GM19455 (cell line): Measurements from ENCODE around the gene HACL1.
"Not testable (repeated sequence)": the region's sequence is repeated elsewhere in the genome, so short reads cannot be mapped to it uniquely, and the experiment has no call there.

Experiments
- ATAC-seq: cut with Tn5 transposase; IDR thresholded peaks from one replicate; pipeline ENCODE4 v1.9.1; 2021; ENCODE audit not compliant: unreplicated experiment

The HACL1 gene

DNA sequence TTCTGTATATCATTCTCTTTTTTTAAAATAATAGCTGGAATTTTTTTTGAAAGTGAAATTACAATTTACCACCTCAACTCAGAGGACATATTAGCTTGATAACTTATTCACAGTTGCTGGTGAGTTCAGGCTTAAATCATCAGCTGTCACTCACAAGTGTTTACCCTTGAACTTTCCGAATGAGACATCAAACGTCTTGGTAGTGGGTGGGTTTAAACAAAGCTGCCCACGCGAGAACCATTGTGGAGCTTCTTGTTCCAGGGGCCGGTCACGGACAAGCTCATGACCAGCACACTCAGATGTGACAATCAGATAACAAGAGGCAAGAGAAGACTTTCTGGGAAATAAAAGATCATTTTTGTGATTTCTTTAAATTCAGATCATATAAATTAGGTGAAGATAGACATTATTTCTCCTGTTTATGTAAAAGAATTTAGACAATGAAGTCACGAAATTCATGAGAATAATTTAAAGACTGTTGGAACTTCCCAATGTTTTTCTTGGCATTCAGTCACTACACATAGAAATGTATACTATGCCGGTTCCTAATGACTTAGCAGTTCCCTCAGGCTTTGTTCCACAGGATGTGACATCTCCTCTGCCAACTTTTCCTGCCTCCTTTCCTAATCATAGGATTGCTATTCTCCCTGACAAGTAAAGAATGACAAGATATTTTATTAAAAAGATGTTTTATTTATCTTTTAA, 29.4 kb upstream of the HACL1 start:
- ATAC-seq, result peak; percentile 31

DNA sequence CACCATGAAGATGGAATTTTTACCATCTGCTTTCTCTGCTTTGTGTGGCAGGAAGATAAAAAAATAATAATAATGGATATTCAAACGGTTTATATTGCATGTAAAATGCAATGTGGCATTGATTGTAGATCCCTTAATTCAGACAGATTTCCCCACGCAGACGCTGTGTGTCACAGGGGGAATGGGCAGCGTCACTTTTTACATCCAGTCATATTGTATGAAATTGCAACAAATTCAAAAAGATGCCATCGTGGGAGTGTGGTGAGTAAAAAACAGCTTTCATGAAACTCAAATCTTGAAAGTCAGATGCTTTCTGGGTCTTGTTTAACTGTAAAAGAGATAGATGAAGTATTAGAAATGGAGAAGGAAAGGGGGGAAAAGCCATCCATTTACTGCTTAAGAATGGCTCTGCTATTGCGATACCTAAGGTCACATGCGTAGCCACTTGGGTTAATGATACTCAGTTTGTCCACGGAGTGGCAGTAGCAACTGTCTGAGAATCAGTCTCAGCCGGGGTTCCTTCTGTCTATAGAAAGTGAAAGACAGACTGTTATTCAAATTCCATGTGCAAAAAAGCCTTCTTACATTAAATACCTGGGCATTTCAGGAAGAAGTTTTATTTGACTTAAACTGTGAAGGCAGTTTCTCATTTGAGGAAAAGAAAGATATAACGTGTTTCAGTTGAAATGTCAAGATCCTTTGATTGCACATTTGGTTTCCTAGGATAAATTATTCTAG, 28.7 kb upstream of the HACL1 start:
- peak; percentile 100 for ATAC-seq

- no peak for ATAC-seq
Measured at GRCh38 chr3:15628967-15629366, 27.6 kb upstream of the HACL1 start.

GRCh38 chr3:15623535-15624440, 22.4 kb upstream of the HACL1 start:
- ATAC-seq, result no peak

DNA sequence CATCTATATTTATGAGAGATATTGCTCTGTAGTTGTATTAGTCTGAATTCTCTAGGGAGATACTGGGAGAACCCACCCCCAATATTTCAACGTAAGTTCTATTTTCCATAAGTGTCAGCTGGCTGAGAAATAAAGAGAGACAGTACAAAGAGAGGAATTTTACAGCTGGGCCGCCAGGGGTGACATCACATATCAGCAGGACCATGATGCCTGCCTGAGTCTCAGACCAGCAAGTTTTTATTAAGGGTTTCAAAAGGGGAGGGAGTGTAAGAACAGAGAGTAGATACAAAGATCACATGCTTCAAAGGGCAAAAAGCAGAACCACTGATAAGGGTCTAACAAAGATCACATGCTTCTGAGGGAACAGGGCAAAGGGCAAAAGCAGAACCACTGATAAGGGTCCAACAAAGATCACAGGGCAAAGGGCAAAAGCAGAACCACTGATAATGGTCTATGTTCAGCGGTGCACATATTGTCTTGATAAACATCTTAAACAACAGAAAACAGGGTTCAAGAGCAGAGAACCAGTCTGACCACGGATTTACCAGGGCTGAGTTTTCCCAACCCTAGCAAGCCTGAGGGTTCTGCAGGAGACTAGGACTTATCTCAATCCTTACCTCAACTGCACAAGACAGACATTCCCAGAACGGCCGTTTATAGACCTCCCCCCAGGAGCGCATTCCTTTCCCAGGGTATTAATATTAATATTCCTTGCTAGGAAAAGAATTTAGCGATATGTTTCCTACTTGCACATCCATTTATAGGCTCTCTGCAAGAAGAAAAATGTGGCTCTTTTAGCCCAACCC, 18.5 kb upstream of the HACL1 start:
- not testable (repeated sequence) for ATAC-seq

DNA sequence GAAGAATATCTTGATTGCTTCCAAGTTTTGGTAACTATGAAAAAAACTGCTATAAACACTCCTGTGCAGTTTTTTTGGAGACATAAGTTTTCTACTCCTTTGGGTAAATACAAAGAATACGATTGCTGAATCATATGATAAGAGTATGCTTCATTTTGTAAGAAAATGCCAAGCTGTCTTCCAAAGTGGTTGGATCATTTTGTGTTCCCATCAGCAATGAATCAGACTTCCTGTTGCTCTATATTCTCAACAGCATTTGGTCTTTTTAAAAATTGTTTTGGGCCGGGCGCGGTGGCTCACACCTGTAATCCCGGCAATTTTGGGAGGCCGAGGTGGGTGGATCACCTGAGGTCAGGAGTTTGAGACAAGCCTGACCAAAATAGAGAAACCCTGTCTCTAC, 14.7 kb upstream of the HACL1 start:
- no peak for ATAC-seq

GRCh38 chr3:15614958-15615357, 13.6 kb upstream of the HACL1 start:
- ATAC-seq, result no peak

DNA sequence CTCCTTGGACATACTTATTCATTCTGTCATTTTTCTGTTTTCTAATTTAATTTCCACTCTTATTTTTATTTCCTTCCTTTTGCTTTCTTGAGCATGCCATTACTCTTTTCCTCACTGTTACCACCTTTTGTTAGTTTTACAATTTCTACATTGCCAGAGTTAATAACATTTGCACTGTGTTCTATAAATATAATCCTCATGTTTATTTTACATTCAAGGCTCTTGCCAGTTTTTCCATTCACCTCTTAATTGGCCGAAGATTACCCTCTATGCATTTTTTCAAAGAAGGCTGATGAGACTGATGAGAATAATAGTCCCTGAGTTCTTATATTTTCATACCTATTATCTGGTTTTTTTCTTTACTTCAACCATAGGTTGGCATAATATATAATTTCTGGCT, 10.6 kb upstream of the HACL1 start:
- no peak for ATAC-seq

GRCh38 chr3:15611018-15611417, 9.6 kb upstream of the HACL1 start:
- ATAC-seq, result no peak

DNA sequence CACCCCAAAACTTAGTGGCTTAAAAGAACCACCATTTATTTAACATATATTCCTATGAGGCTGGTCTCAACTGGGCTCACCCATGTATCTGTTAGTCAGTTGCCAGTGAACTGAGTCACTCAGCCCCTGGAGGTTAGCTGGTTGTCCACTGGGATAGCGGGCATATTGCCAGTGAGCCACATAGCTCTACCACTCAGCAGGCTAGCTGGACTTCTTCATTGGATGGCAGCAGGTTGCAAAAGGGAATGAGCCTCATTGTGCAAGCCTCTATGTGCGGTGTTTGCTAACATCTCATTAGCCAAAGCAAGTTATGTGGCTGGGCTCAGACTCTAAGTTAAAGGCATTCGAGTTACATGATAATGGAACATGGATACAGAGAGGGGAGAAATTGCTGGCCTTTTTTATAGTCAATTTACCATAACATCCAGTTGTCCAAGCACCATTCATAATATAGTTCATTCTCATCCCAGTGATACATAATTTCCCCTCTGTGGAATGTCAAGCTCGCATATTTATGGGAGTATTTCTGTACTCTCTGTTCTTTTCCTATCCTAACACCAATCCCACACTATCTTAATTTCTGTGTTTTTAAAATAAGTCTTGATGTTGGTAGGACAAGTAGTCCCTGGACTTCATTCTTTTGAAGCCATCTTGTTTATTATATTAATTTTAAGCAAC, 8.9 kb upstream of the HACL1 start:
- no peak for ATAC-seq

- ATAC-seq, result no peak
Measured at GRCh38 chr3:15606434-15606891, 5.1 kb upstream of the HACL1 start.

GRCh38 chr3:15604584-15604983, 3.2 kb upstream of the HACL1 start:
- ATAC-seq, result not testable (repeated sequence)

DNA sequence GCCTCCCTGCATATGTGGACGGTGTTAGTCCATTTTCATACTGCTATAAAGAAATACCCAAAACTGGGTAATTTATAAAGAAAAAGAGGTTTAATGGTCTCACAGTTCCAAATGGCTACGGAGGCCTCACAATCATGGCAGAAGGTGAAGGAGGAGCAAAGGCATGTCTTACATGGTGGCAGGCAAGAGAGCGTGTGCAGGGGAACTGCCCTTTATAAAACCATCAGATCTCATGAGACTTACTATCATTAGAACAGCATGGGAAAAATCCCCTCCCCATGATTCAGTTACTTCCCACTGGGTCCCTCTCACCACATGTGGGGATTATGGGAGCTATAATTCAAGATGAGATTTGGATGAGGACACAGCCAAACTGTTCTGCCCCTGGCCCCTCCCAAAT, 1.4 kb upstream of the HACL1 start:
- not testable (repeated sequence) for ATAC-seq

DNA sequence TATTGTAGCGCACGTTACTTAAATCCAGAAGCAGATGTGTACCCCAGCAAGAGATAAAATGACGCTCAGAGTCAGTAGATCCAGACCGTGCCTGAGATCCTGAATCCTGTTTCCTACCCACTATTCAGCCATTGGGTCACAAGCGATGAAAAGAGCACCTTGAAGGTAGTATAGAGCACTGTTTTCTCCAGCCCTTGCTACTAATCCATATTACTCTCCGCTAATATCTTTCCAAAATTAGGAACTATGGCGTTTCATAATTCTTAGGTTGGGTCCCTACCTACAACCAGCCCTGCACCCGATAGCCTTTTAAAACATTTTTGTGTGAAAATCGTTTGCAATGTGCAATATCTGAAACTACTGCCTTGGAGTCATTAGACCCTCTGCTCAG, 772 bp upstream of the HACL1 start:
- peak; percentile 9 for ATAC-seq

GRCh38 chr3:15601046-15601398, 347 bp downstream of the HACL1 start:
- ATAC-seq, result peak; percentile 13

DNA sequence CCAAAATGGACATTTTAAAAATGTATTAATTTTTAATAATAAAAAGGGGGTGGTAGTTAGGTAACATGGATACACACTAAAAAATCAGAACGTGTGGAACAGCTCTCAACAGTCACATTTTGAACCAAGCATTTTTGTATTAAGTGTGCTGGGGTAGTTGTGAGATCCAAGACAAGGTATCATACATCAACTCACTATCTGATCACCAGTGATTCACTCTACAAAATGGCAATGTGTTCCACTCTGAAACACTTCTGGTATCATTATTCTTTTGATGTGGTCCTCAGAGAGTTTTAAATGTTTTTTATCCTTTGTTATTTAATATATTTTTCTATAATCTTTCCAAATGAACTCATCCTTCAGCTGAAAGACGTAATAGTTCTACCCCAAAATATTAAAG, 5.4 kb downstream of the HACL1 start:
- no peak for ATAC-seq

GRCh38 chr3:15592968-15593367, 8.4 kb downstream of the HACL1 start:
- ATAC-seq, result no peak

DNA sequence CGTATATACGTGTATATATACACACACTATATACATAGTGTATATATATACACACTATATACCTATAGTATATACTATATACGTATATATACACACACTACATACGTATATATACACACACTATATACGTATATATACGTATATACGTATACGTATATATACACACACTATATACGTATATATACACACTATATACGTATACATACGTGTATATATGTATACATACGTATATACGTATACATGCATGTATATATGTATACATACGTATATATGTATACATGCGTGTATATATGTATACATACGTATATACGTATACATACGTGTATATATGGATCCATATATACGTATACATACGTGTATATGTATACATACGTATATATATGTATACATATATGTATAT, 9.4 kb downstream of the HACL1 start:
- ATAC-seq, result no peak

DNA sequence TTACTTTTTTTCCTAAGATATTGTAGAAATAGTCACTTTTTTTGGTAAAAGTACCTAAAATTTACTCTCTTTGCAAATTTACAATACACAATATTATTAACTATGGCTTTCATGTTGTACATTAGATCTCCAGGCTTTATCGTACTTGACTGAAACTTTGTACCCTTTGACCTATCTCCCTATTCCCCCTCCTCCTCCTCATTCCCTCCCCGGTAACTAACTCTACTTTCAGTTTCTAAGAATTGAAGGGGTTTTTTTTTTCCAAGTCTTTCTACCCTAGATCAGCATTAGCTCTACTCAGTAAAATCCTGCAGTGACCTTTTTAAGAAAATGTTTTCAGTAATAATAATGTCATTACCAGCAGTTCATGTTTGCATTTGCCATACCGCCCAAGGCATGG, 10.1 kb downstream of the HACL1 start:
- ATAC-seq, result no peak

GRCh38 chr3:15585111-15585845, 16.1 kb downstream of the HACL1 start:
- no peak for ATAC-seq
